HL-60 (cell line): ENCODE results near the gene CBL.
A peak's percentile ranks its signal among the peaks of the same experiment; 100 is the strongest.

Source experiments
- DNase-seq, 2 experiments: peaks; one replicate each; pipeline ENCODE4 v3.0.0-alpha.2; 2010 to 2020; ENCODE audit warnings: low read depth in 1 of 2, low spot score in 1 of 2
- H3K27ac ChIP-seq: fragments of 250-450 bp; sonication (Bioruptor Pico); replicated peaks from 2 replicates; pipeline ENCODE4 v1.5.1; 2020; ENCODE audit warnings: mild to moderate bottlenecking, moderate library complexity
- H3K27me3 ChIP-seq: fragments of 250-450 bp; sonication (Bioruptor Pico); 2 replicates; pipeline ENCODE4 v1.5.1; 2021; ENCODE audit warnings: mild to moderate bottlenecking, moderate library complexity; ENCODE audit not compliant: insufficient read depth, poor library complexity, severe bottlenecking
- H3K4me3 ChIP-seq: replicated peaks from 2 replicates; pipeline ENCODE4 v1.5.1; 2011; ENCODE audit warnings: mild to moderate bottlenecking, control low read depth, low read length; ENCODE audit not compliant: insufficient read depth
- CTCF ChIP-seq: IDR thresholded peaks from one replicate; pipeline ENCODE4 v1.5.1; 2011; ENCODE audit warnings: low read length, control low read depth, inconsistent platforms; ENCODE audit not compliant: insufficient read depth
- GABPA ChIP-seq: IDR thresholded peaks from 2 replicates; pipeline ENCODE4 v1.6.1; 2012; ENCODE audit warnings: low read depth
- POLR2AphosphoS5 ChIP-seq: IDR thresholded peaks from 2 replicates; pipeline ENCODE4 v1.6.1; 2012; ENCODE audit warnings: low read depth
- REST ChIP-seq: IDR thresholded peaks from 2 replicates; pipeline ENCODE4 v1.6.1; 2012; ENCODE audit warnings: low read depth; ENCODE audit not compliant: insufficient replicate concordance
- SPI1 ChIP-seq: IDR thresholded peaks from 2 replicates; pipeline ENCODE4 v1.6.1; 2012; ENCODE audit warnings: low read depth, mild to moderate bottlenecking, borderline replicate concordance

The CBL gene

GRCh38 chr11:119167933-119168332 lies 38.2 kb upstream of the CBL start:
- Histone ChIP-seq H3K27me3 (no peaks in the 10 kb centered on the region), H3K27ac (no peak overlapping the region), H3K4me3 (no peak overlapping the region)
- TF ChIP-seq SPI1: no peak
- TF ChIP-seq GABPA: no peak
- TF ChIP-seq REST: no peak
- TF ChIP-seq POLR2AphosphoS5: no peak
- TF ChIP-seq CTCF: no peak
- DNase-seq: no peak

- Histone ChIP-seq H3K27me3 (no peaks in the 10 kb centered on the region), H3K4me3 (peak within 1 kb of the TSS; percentile 56), H3K27ac (peak within 1 kb of the TSS; percentile 80)
- no peak for TF ChIP-seq SPI1
- peak; percentile 46 for TF ChIP-seq REST
- TF ChIP-seq POLR2AphosphoS5: peak; percentile 79; the same call in 1 of the 2 replicates
- peak; percentile 89 for TF ChIP-seq CTCF
- TF ChIP-seq GABPA: no peak
- DNase-seq: peak; percentile 79 to 88
These were observed 37.5 kb upstream of the CBL start, which contains the start of gene NLRX1 for GRCh38 chr11:119168471-119169281. TSS of gene NLRX1 (plus strand) at chr11:119168725. CDS start at chr11:119171404, 2,679 bp downstream.

DNA sequence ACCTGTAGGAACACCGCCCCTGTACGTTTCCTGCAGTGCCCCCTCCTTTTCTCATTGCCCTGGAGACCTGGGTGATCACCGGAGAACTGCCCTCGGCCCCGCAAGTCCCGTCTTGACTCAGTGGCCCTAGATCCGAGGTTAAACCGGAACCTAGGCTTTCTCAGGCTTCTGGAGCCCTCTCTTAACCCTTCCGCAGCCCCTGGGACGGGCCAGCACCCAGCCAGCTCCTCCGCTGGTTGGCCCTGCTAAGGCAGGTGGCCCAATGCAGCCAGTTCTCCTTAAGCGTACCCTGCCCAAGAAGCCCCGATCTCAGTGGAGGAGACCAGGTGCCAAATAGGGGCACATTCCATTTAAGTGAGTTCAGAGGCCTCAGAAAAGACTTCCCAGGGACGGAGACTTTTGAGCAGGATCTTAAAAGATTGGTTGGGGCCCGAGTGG lies 36.8 kb upstream of the CBL start:
- Histone ChIP-seq H3K27me3 (no peaks in the 10 kb centered on the region), H3K4me3 (peak overlapping the region; percentile 56), H3K27ac (peak overlapping the region; percentile 80)
- peak in 1 of 2 experiments; percentile 15 for DNase-seq
- TF ChIP-seq GABPA: no peak

DNA sequence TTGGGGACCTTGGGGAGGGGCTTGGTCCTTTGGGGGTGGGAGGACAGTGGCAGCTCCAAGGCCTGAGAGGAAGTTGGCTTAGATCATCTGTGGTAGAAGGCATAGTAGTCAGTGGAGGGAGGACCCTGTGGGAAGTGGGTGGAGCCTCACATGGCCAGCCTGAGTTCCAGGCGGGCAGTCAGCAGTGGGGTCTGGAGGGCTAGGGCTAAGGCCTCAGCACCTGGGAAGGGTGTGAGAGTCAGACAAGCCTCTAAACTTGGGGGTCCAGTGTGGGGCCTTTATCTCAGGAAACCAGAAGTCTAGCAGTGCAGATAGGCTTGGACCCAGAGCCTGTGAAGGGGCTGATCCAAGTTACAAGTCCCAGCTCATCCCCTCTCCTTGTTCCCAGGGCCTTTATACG lies 33.6 kb upstream of the CBL start:
- Histone ChIP-seq H3K27ac (peak overlapping the region; percentile 21; the same call in 1 of the 2 replicates), H3K27me3 (no peaks in the 10 kb centered on the region), H3K4me3 (no peak overlapping the region)
- TF ChIP-seq SPI1: peak; percentile 67; the same call in 1 of the 2 replicates
- no peak for TF ChIP-seq GABPA
- peak; percentile 47 to 68 for DNase-seq

DNA sequence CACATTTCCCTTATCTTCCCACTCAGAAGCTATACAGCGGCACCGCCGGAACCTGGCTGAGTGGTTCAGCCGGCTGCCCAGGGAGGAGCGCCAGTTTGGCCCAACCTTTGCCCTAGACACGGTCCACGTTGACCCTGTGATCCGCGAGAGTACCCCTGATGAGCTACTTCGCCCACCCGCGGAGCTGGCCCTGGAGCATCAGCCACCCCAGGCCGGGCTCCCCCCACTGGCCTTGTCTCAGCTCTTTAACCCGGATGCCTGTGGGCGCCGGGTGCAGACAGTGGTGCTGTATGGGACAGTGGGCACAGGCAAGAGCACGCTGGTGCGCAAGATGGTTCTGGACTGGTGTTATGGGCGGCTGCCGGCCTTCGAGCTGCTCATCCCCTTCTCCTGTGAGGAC lies 32.7 kb upstream of the CBL start:
- no peak for DNase-seq
- TF ChIP-seq REST (no peak), POLR2AphosphoS5 (no peak), CTCF (no peak), SPI1 (no peak), GABPA (no peak)
- Histone ChIP-seq H3K27me3 (no peaks in the 10 kb centered on the region), H3K27ac (no peak overlapping the region), H3K4me3 (no peak overlapping the region)
